Endothelial cell of umbilical vein (primary cell): Measurements from ENCODE around the gene CBLL1. TPM values are rescaled to one million over a fixed set of nuclear protein-coding genes. Genes with fewer than 3 reads are reported as not detected.

Experiments used
- BruUV-seq: library from RNA; stranded (reverse); fragments of 400-500 nt; replicated peaks from 2 replicates; lab custom pipeline; 2021; lab: Mats Ljungman, UMichigan
- CTCF ChIA-PET: fragments of 300-600, 350-600 bp; sonication (Branson Sonifier 250); formaldehyde crosslinking; loops from one replicate; lab custom pipeline; 2021; ENCODE audit warnings: antibody characterized with exemption, inconsistent platforms; lab: Charles Lee
- POLR2A ChIA-PET: fragments of 300-600, 350-600 bp; sonication (Branson Sonifier 250); formaldehyde crosslinking; loops from one replicate; lab custom pipeline; 2021; ENCODE audit warnings: antibody characterized with exemption, inconsistent platforms; lab: Charles Lee
- DNase-seq: peaks from one replicate; pipeline ENCODE4 v3.0.0-alpha.2; 2011; ENCODE audit warnings: low read depth, low spot score
- FAIRE-seq: peaks from 2 replicates; lab custom pipeline; 2011; peaks lifted over from hg19 to GRCh38; lab: Jason Lieb, UNC
- H2AFZ ChIP-seq: 2 replicates; pipeline ENCODE4 v1.6.0; 2012; ENCODE audit warnings: low read depth, low read length, control low read depth, inconsistent platforms
- H3K27ac ChIP-seq: 2 replicates; pipeline ENCODE4 v1.5.1; 2011; ENCODE audit warnings: low read depth, mild to moderate bottlenecking, control low read depth, low read length, moderate library complexity; ENCODE audit not compliant: insufficient read depth
- H3K27me3 ChIP-seq, 2 experiments: 2 replicates each; pipeline versions ENCODE4 v1.6.0 to v1.6.1; 2011; ENCODE audit warnings: low read length in 2 of 2, mixed read lengths in 1 of 2; ENCODE audit not compliant: control insufficient read depth in 2 of 2, insufficient read depth in 2 of 2
- H3K36me3 ChIP-seq, 2 experiments: 2 replicates in 1 of 2; 3 replicates in 1 of 2; pipeline ENCODE4 v1.5.1; 2011; ENCODE audit warnings: low read length in 2 of 2, mild to moderate bottlenecking in 1 of 2, moderate library complexity in 1 of 2; ENCODE audit not compliant: control insufficient read depth in 2 of 2, insufficient read depth in 2 of 2; ENCODE audit errors: extremely low read depth in 1 of 2
- H3K4me1 ChIP-seq: 3 replicates; pipeline ENCODE4 v1.5.1; 2011; ENCODE audit warnings: mild to moderate bottlenecking, low read length; ENCODE audit not compliant: control insufficient read depth, insufficient read depth; ENCODE audit errors: extremely low read depth
- H3K4me2 ChIP-seq: 2 replicates; pipeline ENCODE4 v1.6.1; 2011; ENCODE audit warnings: low read length, control low read depth, mixed read lengths; ENCODE audit not compliant: insufficient read depth
- H3K4me3 ChIP-seq, 3 experiments: fragments of 200-600 bp in 1 of 3; sonication (generic), shearing (Covaris generic) in 1 of 3; replicated peaks in 1 of 3; 2 replicates each; pipeline ENCODE4 v1.5.1; 2011 to 2016; ENCODE audit warnings: control low read depth in 3 of 3, low read length in 3 of 3, mild to moderate bottlenecking in 2 of 3, inconsistent platforms in 1 of 3, low read depth in 1 of 3, moderate library complexity in 1 of 3; ENCODE audit not compliant: insufficient read depth in 1 of 3
- H3K79me2 ChIP-seq: 2 replicates; pipeline ENCODE4 v1.6.0; 2012; ENCODE audit warnings: low read length, inconsistent platforms; ENCODE audit not compliant: control insufficient read depth, insufficient read depth
- H3K9ac ChIP-seq: replicated peaks from 2 replicates; pipeline ENCODE3; 2011; ENCODE audit warnings: low read length, control low read depth; ENCODE audit not compliant: insufficient read depth; ENCODE audit errors: extremely low read depth
- H3K9me1 ChIP-seq: replicated peaks from 3 replicates; pipeline ENCODE4 v1.6.0; 2011; ENCODE audit warnings: mild to moderate bottlenecking, low read length; ENCODE audit not compliant: control insufficient read depth, insufficient read depth; ENCODE audit errors: extremely low read depth
- H3K9me3 ChIP-seq: replicated peaks from 2 replicates; pipeline ENCODE4 v1.5.1; 2012; ENCODE audit warnings: low read length, inconsistent platforms; ENCODE audit not compliant: control insufficient read depth, insufficient read depth
- H4K20me1 ChIP-seq: replicated peaks from 2 replicates; pipeline ENCODE3; 2011; ENCODE audit warnings: mild to moderate bottlenecking, low read length; ENCODE audit not compliant: control insufficient read depth, insufficient read depth; ENCODE audit errors: extremely low read depth
- EZH2 ChIP-seq: IDR thresholded peaks from 2 replicates; pipeline ENCODE4 v1.6.1; 2012; ENCODE audit warnings: borderline replicate concordance, low read depth, mild to moderate bottlenecking, moderate library complexity, low read length, inconsistent platforms; ENCODE audit not compliant: severe bottlenecking
- FOS ChIP-seq: IDR thresholded peaks from 2 replicates; pipeline ENCODE4 v1.6.1; 2011; ENCODE audit warnings: mild to moderate bottlenecking, low read length, moderate library complexity, borderline replicate concordance; ENCODE audit not compliant: insufficient read depth
- GATA2 ChIP-seq: IDR thresholded peaks from 2 replicates; pipeline ENCODE4 v1.7.0; 2011; ENCODE audit warnings: low read depth, mild to moderate bottlenecking, moderate library complexity, mixed read lengths, low read length; ENCODE audit not compliant: insufficient read length, insufficient read depth
- JUN ChIP-seq: IDR thresholded peaks from 2 replicates; pipeline ENCODE4 v1.6.1; 2011; ENCODE audit warnings: borderline replicate concordance, low read depth; ENCODE audit not compliant: insufficient read length, insufficient read depth
- MYC ChIP-seq: IDR thresholded peaks from one replicate; pipeline ENCODE4 v1.6.1; 2011; ENCODE audit warnings: mild to moderate bottlenecking, low read depth, low read length
- POLR2A ChIP-seq: IDR thresholded peaks from 2 replicates; pipeline ENCODE4 v1.6.1; 2012; ENCODE audit warnings: low read depth, mild to moderate bottlenecking, control low read depth, low read length
- POLR2AphosphoS5 ChIP-seq: IDR thresholded peaks from 2 replicates; pipeline ENCODE4 v1.6.1; 2012; ENCODE audit warnings: low read depth, mild to moderate bottlenecking, control low read depth, low read length, moderate library complexity; ENCODE audit not compliant: insufficient read depth
- dilution Hi-C: fragments of 300-500 bp; cut with MboI; formaldehyde crosslinking; loops from one replicate; pipeline ENCODE4 v1.15.0; 2019; ENCODE audit warnings: low sequenced_read_pairs; ENCODE audit not compliant: extremely low pct_ligation_motif_present
- intact Hi-C: fragments of 100-400 bp; cut with micrococcal nuclease; formaldehyde crosslinking; loops from one replicate; pipeline ENCODE4 v1.10.0; 2022
- polyA plus RNA-seq, 4 experiments: library from polyadenylated mRNA; depleted of rRNA in 3 of 4; stranded (reverse) in 3 of 4; unstranded in 1 of 4; fragments of >200 nt; gene quantifications; 2 replicates each; pipeline versions ENCODE4 v1.2.1 to v1.2.3, GENCODE V29; 2011 to 2012; ENCODE audit warnings: missing spikeins in 1 of 4
- total RNA-seq: library from RNA; stranded (reverse); gene quantifications from 2 replicates; pipeline ENCODE4 v1.2.3, GENCODE V29; 2021
- TF ChIP-seq, protein P1 (sequence below): IDR thresholded peaks from 2 replicates; pipeline ENCODE4 v1.6.1; 2011; ENCODE audit not compliant: insufficient read depth, insufficient read length
- TF ChIP-seq, protein P2 (sequence below), 2 donors: IDR thresholded peaks; 1 replicate in 1 of 2; 2 replicates in 1 of 2; pipeline ENCODE4 v1.5.1; 2011; ENCODE audit warnings: low read length in 2 of 2, mild to moderate bottlenecking in 2 of 2, moderate library complexity in 2 of 2, control low read depth in 1 of 2, inconsistent platforms in 1 of 2, low read depth in 1 of 2; ENCODE audit not compliant: insufficient read depth in 1 of 2; ENCODE audit errors: extremely low read depth in 1 of 2

CBLL1 gene
- total and polyA plus RNA-seq, 2 donors (not counting 3 experiments of a cell fraction or from before 2014, with no cell fraction given) = 23.1 to 30.6 TPM

DNA sequence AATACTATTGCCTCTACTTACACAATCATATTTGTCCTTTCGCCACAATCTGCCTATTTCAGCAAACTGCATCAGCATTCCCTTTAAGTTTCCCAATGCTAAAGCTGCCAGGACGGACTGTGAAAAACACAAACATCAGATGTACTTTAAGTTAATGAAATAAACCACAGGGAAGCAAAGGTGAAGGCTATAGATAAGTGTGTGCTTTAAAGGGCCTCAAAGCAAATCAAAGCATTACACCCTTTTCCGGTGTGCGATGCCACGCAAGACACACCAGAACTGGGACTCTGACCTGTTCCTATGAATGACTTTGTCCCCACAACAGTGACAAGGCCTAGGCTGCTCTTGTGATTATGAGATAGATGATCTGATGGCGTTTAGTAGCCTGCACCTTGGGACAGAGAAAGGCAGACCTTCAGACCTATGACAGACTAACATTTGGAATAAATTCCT lies 35.7 kb downstream of the CBLL1 start:
- TF ChIP-seq POLR2AphosphoS5 (no peak), MYC (no peak), EZH2 (no peak), JUN (no peak), POLR2A (no peak), FOS (no peak), GATA2 (no peak)
- TF ChIP-seq, protein P1, sequence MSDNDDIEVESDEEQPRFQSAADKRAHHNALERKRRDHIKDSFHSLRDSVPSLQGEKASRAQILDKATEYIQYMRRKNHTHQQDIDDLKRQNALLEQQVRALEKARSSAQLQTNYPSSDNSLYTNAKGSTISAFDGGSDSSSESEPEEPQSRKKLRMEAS = no peak
- TF ChIP-seq, protein P2, sequence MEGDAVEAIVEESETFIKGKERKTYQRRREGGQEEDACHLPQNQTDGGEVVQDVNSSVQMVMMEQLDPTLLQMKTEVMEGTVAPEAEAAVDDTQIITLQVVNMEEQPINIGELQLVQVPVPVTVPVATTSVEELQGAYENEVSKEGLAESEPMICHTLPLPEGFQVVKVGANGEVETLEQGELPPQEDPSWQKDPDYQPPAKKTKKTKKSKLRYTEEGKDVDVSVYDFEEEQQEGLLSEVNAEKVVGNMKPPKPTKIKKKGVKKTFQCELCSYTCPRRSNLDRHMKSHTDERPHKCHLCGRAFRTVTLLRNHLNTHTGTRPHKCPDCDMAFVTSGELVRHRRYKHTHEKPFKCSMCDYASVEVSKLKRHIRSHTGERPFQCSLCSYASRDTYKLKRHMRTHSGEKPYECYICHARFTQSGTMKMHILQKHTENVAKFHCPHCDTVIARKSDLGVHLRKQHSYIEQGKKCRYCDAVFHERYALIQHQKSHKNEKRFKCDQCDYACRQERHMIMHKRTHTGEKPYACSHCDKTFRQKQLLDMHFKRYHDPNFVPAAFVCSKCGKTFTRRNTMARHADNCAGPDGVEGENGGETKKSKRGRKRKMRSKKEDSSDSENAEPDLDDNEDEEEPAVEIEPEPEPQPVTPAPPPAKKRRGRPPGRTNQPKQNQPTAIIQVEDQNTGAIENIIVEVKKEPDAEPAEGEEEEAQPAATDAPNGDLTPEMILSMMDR (IDR thresholded peaks at IDR 0.05; ENCODE audit: extremely low read depth in 1 of 2, insufficient read depth in 1 of 2, low read depth in 1 of 2, low read length in 2 of 2) = no peak
- CTCF ChIA-PET = no interaction called here
- Histone ChIP-seq H3K27me3 (peaks cover 0 to 18% of the 10 kb centered on the region in 2 experiments), H3K9ac (no peak overlapping the region), H3K79me2 (no peaks in the 10 kb centered on the region), H3K9me3 (no peaks in the 10 kb centered on the region), H3K36me3 (no peaks in the 10 kb centered on the region), H3K4me1 (no peaks in the 10 kb centered on the region), H4K20me1 (no peaks in the 10 kb centered on the region), H3K27ac (no peak overlapping the region), H3K4me3 (no peak overlapping the region), H3K4me2 (no peak overlapping the region), H2AFZ (no peak overlapping the region), H3K9me1 (no peaks in the 10 kb centered on the region)
- intact Hi-C loops (no loop called here), dilution Hi-C loops (no loop called here)
- FAIRE-seq = no peak
- POLR2A ChIA-PET = no interaction called here
- no peak for DNase-seq
- BruUV-seq = no TSS peak
